NCI-H1694 treated with DMSO at 0.1 percent for 48 hours (cell line): ENCODE data around the gene CDC6.

ENCODE experiments used
- DNase-seq: peaks from one replicate; lab custom pipeline; 2025; lab: John Stamatoyannopoulos, UW

Gene CDC6

DNA sequence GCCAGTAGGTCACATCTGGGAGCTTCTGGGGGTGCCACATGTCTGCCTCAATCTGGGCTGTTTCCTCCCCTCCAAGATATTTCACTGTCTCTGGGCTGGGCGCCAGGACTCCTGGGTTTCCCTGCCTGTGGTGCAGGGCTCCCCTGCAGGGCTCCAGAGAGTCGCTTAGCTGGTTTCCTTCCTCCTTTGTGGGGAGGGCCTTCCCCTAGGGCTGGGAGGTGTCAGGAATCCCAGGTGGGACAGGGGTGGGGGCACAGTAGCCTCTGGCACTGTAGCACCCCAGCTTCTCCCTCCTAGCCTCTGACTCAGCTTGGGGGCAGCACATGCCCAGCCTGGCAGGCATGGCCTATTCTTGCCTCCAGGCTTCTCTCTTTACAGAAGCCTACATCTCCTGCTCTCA is 23.9 kb downstream of the CDC6 start:
- DNase-seq: no peak

DNA sequence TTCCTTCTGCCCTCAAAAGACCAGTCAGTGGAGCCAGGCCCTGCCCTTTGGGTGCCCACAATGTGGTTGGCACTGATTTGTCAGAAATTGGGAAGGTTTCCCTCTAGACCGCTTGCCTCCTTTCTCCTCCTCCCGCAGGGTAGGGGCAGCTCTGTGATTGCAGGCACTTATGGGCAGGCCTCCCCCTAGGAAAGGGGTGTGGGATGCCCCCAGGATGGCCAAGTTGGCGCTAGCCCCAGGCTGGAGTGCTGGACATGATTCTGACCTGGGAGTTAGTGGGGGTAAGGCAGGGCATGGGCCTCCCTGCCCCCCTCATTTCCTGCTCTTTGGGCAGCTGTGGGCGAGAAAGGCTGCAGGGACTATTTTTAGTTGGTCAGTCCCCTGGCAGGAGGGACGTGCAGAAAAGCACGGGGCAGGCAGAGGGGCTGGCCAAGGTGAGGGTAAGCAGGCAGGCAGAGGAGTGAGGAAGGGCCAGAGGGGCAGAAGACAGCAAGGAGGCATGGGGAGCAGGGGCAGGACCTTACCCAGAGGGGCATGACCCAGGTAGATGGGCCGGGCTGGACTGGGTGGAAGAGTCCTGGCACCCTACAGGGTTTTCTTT is 24.6 kb downstream of the CDC6 start:
- no peak for DNase-seq

DNA sequence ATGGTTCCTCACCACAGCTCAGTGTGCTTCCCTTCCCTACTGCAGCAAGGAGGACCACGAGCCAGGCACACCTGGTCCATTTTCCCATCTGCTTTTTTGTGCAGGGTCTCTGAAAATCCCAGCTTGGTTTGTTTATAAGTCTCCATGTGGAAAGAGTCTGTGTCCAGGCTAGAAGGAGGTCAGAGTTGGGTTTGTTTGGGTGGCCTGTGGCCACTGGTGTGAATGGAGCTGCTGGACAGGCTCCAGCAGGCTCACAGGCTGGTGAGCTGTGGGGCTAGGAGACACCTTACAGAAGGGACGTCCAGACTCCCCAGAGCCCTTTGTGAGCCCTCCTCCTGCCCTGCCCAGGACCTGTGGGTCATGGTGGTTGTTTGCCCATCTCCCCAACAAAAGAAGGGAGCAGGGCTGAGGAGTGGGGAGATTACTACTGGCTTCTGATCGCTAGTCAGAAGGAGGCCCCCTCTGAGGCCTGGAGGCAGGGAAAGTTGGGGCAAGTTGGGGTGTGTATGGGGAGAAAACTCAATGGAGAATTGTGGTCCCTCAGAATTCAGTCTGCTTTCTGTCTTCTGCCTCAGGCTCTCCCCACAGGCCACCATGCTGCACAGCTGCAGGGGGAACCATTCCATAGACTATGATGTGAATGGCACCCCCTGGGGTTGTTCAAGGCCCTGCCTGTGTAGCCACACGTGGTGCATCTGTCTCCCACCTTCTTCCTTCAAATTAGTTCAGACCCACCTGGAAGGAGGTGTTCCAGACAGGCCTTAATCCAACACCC is 25.4 kb downstream of the CDC6 start:
- DNase-seq: no peak

DNA sequence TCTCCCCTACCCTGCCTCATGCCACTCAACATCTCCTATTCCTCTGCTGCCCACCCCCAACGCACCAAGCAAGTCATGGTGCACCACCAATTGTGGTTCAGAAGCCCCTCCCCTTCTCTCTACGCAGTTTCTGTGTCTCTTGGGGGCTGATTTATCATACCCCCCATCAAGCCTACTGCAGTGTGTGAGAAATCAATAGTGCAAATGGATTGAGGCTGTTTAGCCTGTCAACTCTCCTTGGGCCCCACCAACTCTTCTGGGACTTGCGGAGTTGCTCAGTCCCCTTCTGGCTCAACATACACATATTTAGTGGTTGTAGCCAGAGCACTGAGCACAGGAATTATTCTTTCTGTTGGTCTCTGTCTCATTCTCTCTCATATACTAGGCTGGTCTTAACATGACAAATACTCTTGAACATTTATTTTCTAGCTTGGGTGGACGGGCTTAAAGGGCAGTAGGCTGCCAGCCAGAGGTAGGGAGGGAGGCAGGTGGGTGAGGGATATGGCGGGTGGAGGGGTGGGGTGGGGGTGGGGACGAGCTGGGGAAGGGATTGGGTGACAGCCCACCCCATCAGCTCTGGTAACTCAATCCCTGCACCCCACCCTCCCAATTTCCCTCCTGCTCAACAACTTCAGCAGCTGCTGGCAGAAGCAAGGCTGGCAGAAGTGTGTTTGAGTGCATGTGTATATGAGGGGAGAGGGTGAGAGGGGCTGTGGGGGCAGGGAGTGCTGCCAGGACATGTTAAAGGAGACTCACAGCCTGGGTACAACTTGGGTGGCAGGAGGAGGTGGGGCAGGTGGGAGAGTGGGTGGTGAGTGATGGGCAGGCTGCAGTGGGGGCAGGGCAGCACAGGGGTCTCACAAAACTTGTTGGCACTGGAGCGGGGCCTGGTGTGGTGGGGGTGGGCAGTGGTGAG is 26.2 kb downstream of the CDC6 start:
- DNase-seq: peak; percentile 46

DNA sequence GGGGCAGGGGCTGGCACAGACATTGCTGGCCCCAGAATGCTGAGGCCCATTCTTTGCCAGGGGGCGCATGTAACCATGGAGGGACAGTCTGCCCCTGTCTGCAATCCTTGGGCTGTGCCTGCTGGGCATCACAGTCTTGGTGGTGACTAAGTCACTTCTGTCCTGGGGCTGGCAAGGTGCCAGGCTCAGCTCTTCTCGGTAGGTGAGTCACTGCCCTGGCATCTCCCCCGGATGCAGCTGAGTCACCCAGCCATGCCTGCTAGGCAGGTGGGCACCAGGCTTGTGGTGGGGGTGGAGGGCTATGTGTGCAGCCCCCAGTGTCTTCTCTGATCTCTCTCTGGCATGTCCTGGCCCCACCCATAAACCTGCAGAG is 26.9 kb downstream of the CDC6 start:
- peak; percentile 52 for DNase-seq

DNA sequence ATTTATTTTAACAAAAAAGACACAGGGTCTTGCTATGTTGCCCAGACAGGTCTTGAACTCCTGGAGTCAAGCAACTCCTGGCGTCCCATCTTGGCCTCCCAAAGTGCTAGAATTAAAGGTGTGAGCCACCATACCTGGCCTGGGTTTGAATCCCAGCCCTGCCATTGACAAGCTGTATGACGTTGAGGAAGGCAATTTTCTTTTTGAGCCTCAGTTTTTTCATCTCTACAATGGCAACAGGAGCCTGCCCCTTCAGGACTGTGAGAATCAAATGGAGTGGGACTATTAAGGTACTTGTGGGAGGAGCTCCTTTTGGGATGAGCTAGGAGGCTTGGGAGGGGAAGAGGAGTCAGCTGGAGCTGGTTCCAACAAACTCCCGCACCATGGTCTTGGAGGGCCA is 27.5 kb downstream of the CDC6 start:
- DNase-seq: no peak

DNA sequence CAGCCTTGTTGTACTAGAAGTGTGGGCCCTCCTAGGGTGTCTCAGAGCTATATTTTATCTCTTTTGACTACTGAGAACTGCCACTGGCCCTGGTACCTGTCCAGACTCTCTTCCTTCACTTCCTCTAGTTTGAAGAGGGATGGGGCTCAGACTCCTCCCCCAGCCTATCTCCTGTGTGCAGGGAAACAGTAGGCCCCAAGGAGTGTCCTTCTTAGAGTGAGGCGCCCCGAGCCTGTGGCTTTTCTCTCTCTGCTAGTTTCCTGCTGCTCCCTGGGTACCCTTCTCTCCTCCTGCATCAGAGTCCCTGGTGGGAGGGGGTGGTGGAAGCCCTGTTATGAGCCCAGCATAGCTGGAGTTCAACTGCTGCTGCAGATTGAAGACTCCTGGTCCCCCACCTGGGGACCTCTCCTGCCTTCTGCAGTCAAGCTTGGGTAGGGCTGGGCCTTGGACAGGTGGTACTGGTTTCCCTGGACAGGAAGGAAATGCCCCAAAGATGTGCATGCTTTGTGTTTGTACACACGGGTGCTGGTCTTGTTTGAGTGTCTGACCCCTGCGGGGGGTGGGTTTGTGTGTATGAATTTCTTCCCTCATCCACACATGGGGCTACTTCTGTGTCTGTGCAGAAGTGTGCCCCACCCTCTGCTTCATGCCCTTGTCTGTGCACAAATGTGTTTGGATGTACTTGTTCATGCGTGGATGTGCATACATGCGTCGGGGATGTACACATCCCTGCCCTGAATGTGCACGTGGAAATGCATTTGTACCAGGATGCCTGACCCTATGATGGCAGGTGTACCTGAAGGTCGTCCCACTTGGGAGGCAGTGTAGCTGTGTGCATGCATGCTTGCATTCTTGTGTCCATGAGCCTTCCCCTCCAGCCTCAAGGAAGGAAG is 28.2 kb downstream of the CDC6 start:
- no peak for DNase-seq

DNA sequence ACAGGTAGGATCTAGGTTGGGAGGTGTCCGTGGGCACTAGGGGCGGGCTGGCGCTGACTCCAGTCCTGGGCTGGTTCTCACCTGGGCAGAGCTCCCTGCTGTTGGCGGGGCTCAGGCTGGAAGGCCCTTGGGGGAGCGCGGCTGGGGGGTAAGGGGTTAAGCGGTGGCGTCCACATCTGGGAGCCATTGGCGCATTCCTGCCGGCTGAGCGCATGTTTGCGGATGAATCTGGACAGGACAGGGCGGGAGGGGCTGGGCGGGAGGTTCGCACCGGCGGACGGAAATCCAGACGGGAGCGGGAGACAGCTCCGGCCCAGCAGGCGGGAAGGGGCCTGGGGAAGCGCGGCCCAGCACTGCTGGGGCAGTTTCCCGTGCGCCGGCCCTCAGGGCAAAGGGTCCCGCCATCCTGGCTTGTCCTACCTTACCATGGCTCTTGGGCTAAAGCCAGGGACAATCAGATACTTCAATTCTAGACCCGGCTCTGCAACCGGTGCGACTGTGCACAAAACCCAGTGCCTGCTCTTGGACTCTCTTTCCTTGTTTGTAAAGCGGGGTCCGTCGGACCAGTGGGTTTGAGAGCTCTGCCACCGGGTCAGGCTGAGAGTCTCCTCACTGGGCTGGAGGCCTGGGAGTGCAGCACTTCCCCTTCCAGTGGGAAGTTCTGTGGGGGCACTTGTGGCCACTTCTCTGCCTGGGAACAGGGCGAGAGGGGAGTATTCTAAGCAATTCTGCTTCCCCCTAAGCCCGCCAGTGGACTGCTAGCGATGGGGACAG is 29.1 kb downstream of the CDC6 start:
- DNase-seq: no peak

DNA sequence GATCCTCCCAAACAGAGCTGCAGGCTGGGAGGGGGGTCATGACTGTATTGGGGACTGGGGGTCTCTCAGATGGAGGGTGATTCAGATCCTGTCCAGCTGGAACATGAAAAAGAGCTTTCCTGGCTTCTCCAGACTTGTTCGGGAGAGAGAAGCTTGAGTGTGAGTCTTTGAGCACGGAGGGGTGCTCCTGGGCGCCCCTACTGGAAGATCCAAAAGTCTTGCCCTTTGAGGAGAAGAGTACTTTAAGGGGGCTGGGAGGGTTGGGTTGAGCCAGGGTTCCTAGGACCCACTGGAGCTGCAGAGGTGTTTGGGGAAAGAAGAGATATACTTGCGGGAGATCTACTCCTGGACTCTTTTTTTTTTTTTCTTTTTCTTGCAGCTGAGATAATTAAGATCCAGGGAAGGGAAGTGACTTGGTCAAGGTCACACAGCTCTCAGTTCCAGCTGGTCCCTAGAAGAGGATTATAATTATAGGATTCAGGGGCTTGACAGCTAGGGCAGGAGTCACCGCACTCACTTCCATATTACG is 29.7 kb downstream of the CDC6 start:
- peak; percentile 27 for DNase-seq

DNA sequence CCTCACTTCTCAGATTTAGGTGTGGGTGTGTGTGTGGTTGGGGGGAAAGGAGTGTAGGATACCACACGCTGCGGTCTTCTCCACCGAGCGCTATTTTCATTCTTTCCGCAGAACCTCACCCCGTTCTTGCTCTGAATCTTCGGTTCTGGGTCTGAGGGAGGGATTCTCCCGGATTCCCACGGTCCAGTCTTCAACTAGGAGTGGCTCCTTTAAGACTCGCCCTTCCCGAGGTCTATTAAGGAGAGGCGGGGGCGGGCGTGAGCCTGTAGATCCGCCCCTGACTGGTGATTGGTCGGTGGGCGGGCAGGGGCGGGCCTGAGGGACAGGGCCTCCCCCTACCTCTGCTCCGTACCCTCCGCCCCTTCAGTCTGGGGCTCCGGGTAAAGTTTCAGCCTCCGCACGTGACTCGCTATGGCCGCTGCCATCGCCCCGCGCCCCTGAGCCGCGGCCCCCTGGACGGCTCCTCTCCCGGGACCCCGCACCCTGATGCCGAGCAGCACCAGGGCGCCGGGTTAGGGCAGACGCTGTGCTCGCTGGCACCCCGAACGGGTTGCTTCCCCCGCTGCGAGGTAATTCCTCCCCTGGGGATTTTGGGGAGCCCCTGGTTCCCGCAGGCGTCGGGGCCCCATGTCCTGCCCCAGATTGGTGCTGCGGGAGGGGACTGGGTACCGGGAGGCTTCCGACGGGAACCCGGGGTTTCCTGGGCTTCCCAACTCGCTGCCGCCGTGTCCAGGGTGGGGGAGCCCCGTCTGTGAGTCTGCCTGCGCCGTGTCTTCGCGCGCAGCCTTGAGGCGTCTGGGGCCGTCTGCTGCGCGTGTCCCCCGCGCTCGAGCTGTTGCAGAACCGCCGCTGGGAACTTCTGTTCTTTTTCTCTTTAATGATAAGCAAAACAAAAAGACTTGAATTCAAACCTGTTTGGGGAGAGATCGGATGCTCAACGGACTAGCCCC is 30.5 kb downstream of the CDC6 start:
- peak; percentile 89 for DNase-seq

DNA sequence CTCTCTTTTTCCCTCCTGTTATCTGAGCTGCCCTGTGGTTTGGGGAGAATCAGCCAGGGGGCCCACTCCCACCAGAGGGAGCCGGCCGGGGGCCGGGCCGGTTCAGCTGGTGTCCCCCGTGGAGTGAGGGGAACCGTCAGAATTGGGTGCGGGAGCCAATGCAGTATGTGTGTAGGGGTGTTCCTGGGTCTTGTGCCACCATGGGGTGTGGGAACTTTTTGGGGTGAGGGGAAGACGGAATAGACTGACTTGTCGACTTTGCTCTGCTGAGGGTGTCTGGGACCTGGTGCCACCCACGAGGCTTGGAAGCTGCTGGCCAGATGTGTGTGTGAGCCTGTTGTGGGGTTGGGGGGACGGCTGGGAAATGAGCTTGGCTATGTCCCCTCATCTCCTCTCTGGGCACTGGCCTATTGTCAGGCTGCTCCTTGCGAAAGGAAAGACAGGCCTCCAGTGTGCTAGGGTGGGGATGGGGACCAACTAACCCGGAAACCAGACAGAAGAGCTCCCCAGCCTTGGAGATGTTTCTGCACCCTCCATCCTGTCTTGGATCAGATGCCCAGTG is 31.2 kb downstream of the CDC6 start:
- no peak for DNase-seq

DNA sequence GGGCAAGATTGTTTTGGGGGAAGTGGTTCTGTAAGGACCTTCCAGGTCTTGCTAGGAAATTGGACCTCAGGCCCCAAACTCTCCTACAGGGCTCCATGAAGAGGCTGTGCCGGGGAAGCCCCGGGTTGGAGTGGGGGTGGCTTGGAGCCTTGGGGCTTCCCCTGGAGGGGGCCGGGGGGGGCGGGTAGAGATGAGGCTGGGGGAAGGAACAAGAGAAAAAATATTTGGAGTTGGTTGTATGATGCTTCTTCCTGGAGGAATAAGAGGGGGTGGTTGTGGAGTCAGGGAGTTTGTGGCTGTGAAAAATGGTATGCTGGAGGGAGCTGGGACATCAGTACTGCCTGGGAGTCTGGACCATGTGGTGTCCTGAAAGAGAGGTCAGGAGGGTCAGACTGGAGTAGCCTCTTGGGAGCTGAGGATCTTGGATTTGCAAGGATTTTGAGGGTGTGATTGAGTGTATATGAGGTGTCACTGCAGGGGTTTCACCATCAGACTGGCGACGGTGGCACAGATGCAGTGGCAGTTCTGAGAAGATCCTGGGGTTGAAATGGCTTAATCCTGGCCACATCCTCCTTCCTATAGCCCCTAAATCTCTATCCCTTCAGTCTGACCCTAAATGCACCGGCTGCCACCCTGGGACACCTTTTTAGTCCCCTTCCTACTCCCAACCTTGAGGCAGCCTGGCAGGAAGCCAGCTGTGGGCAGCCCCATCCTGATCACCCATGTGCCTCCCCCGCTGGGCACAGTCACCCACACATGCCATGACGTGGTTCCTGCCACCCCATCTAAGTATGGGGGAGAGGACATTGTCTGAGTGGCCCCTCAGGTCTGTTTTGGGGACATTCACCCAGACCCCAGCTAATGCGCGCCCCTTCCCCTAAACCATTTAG is 32.2 kb downstream of the CDC6 start:
- DNase-seq: no peak

DNA sequence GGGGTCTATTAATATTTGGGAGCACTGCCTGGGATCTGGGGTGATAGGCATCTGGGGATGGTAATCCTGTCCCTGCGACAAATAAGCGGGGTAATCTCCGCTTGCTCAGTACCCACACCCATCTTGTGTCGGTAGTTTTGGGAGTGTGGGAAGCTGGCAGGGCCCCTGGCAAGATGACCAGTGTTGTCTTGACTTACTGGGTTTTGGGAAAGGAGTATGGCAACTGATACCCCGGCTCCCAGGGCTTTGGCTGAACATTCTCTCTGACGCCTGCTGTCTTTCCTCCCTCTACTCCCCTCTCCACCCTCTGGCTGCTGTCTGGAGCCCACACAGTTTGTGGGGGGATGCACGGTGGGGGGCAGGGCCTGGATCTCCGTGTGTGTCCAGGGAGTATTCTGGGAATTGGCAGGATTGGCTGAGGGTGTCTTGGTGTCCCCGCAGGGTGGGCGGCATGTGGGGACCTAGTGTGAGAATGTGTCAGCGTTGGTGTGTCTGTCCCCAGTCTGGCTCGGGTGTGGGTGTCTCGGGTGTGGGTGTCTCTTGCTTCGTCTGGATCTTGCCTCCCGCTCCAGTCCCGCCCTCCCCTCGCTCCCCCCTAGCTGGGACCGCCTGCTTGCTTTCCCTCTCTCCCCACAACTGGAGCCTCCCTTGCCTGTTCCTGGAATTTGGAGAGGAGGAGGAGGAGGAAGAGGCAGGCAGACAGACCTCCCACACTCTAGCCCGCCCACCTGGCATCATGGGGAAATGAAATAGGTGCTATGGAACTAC is 33.3 kb downstream of the CDC6 start:
- DNase-seq: no peak

DNA sequence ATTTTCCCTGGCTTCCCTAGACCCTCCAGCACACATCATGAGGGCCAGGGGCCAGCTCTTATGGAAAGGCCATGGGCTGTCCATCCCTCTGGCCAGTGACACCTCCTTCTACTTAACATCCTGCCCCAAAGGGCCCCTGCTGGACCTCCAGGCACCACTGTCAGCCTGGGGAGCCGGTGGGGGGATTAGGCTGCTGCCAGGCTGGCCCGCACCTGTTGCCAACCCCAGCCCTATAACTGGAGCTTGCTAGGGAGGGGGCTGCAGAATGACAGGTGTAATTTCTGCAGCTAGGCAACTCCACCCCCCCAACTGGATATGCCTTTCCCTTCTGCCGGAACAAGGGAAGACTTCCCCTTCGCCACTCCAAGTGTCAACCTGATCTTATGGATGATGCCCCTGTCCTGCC is 33.8 kb downstream of the CDC6 start:
- no peak for DNase-seq

DNA sequence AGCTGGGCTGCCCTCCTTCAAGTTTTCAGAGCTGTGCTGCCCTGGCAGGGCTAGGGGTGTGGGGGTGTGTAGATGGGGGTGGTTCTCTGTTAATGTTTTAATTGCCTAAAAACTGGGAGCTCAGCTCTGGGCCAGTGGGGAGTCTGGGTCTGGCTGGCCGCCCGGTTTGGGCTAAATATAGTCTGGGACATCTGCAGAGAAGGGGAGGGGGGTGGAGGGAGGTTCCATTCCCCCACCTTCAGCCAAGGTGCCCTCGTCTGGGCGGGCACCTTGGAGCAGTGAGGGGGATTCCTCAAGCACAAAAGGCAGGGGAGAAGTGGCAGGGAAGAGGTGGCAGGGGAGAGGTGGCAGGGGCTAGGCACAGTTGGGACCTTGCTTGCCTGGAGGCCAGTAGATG is 34.3 kb downstream of the CDC6 start:
- no peak for DNase-seq

DNA sequence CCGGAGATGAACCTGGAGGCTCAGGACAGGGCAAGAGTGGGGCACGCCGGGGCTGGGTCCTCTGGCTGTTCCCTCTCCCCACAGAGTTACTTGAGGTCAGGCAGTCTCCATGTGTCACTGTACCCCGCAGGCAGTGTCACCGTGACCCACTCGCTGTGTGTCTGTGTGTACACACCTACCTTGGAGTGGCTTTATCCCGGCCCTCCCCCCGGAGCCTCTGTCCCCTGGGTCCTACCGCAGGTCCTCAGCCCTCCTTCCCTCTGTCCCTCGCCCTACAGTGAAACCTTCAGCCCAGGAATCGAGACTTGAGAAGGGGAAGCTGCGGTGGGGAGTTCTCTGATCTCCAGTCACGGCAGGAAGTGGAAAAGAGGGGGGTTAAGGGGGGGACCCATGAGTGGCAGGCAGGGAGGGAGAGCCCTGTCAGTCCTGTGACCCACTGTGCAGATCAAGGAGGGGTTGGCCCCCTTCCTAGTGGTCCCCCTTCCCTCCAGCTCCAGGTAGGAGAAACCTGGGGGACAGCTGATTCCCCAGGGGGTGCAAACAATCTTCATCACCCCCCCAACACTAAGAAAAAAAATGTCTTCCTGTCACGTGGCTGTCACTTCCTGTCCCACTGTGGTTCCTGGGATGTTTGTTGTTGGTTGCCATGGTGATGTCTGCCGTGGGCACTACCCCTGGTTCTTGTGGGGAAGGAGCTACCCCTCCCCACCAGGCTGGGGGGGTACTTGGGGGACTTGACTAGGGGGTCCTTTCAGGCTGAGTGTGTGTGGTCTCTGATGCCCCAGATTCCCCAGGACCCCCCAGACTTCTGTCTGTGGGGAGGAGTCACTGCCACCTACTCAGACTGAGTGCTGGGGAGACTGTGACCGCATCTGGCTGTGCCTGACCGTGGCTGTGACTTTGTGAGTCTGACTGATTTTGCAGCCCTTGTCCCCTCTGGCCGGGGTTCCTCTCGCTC is 35.0 kb downstream of the CDC6 start:
- DNase-seq: no peak
